K562 (cell line): ENCODE data around the gene UBLCP1. TPM values are rescaled to one million over a fixed set of nuclear protein-coding genes. Genes with fewer than 3 reads are reported as not detected.

ENCODE experiments used
- ATAC-seq: fragments of 200-7000 bp; cut with Tn5 transposase; 3 replicates; pipeline ENCODE4 v1.9.1; 2020; ENCODE audit warnings: moderate library complexity
- BruUV-seq: library from RNA; stranded (reverse); fragments of 400-500 nt; replicated peaks from 2 replicates; lab custom pipeline; 2021; lab: Mats Ljungman, UMichigan
- CTCF ChIA-PET: fragments of 300-600 bp; formaldehyde crosslinking; extraction: SDS; loops from one replicate; lab custom pipeline; 2021; ENCODE audit warnings: low intra/inter-chr PET ratio; lab: Yijun Ruan, JAX
- POLR2A ChIA-PET: fragments of 300-600, 350-650 bp; sonication (Branson Sonifier 250); formaldehyde crosslinking; extraction: SDS; loops from one replicate; lab custom pipeline; 2021; ENCODE audit warnings: antibody characterized with exemption, inconsistent platforms; lab: Yijun Ruan, JAX
- DNase-seq, 4 experiments: peaks; one replicate each; pipeline versions ENCODE4 v3.0.0 to v3.0.0-alpha.2; 2011 to 2018; ENCODE audit warnings: low spot score in 3 of 4, mixed read lengths in 3 of 4; ENCODE audit errors: extremely low read depth in 1 of 4
- FAIRE-seq: peaks from 2 replicates; lab custom pipeline; 2011; peaks lifted over from hg19 to GRCh38; lab: Jason Lieb, UNC
- H2AFZ ChIP-seq: 2 replicates; pipeline ENCODE4 v1.6.0; 2011; ENCODE audit warnings: low read depth, low read length, control low read depth, inconsistent platforms
- H3K27ac ChIP-seq: fragments of 200-600 bp; 3 replicates; pipeline ENCODE4 v1.8.0; 2011; ENCODE audit warnings: low read depth, mild to moderate bottlenecking, control low read depth, inconsistent platforms, low read length, moderate library complexity, mixed read lengths; ENCODE audit errors: extremely low read depth
- H3K27me3 ChIP-seq, 2 experiments: fragments of 300-600 bp in 1 of 2; 2 replicates in 1 of 2; 3 replicates in 1 of 2; pipeline versions ENCODE4 v1.6.0 to v1.8.0; 2011; ENCODE audit warnings: inconsistent platforms in 2 of 2, low read length in 2 of 2, mild to moderate bottlenecking in 1 of 2, mixed read lengths in 1 of 2, moderate library complexity in 1 of 2; ENCODE audit not compliant: control insufficient read depth in 2 of 2, insufficient read depth in 2 of 2
- H3K36me3 ChIP-seq: fragments of 300-600 bp; 3 replicates; pipeline ENCODE4 v1.8.0; 2011; ENCODE audit warnings: mild to moderate bottlenecking, low read length, inconsistent platforms; ENCODE audit not compliant: control insufficient read depth, insufficient read depth
- H3K4me1 ChIP-seq, 2 experiments: fragments of 200-600 bp in 1 of 2; replicated peaks in 1 of 2; 2 replicates in 1 of 2; 3 replicates in 1 of 2; pipeline versions ENCODE4 v1.5.1 to v1.8.0; 2011; ENCODE audit warnings: inconsistent platforms in 2 of 2, low read length in 2 of 2, mild to moderate bottlenecking in 1 of 2, mixed read lengths in 1 of 2, moderate library complexity in 1 of 2; ENCODE audit not compliant: control insufficient read depth in 2 of 2, insufficient read depth in 2 of 2
- H3K4me2 ChIP-seq: 2 replicates; pipeline ENCODE4 v1.6.1; 2011; ENCODE audit warnings: low read length, control low read depth, inconsistent platforms, mixed read lengths; ENCODE audit not compliant: insufficient read depth
- H3K4me3 ChIP-seq: fragments of 200-600 bp; sonication (generic), shearing (Covaris generic); 2 replicates; pipeline ENCODE4 v1.5.1; 2016; ENCODE audit warnings: control low read depth, inconsistent platforms
- H3K79me2 ChIP-seq: fragments of 200-600 bp; 3 replicates; pipeline ENCODE4 v1.8.0; 2011; ENCODE audit warnings: low read length, inconsistent platforms; ENCODE audit not compliant: control insufficient read depth, insufficient read depth
- H3K9ac ChIP-seq, 2 experiments: 2 replicates each; pipeline versions ENCODE4 v1.6.0 to v1.6.1; 2011; ENCODE audit warnings: low read depth in 2 of 2, low read length in 2 of 2, control low read depth in 1 of 2, inconsistent platforms in 1 of 2, mild to moderate bottlenecking in 1 of 2, mixed read lengths in 1 of 2; ENCODE audit not compliant: insufficient read depth in 1 of 2
- H3K9me1 ChIP-seq: one replicate; pipeline ENCODE4 v1.6.0; 2011; ENCODE audit warnings: inconsistent platforms, mild to moderate bottlenecking, low read length, moderate library complexity; ENCODE audit not compliant: control insufficient read depth, insufficient read depth
- H3K9me3 ChIP-seq: replicated peaks from 2 replicates; pipeline ENCODE4 v1.5.1; 2011; ENCODE audit warnings: low read depth, low read length, inconsistent platforms; ENCODE audit not compliant: control insufficient read depth, insufficient read depth
- H4K20me1 ChIP-seq: replicated peaks from 2 replicates; pipeline ENCODE4 v1.6.1; 2011; ENCODE audit warnings: low read length, inconsistent platforms, mixed read lengths; ENCODE audit not compliant: control insufficient read depth, insufficient read depth
- CBFA2T3 ChIP-seq: fragments of 450-650 bp; IDR thresholded peaks from 2 replicates; pipeline ENCODE4 v1.6.1; 2017
- CBX3 ChIP-seq, 2 experiments: IDR thresholded peaks; 1 replicate in 1 of 2; 2 replicates in 1 of 2; pipeline ENCODE4 v1.6.1; 2012; ENCODE audit warnings: inconsistent platforms in 2 of 2, low read length in 2 of 2, borderline replicate concordance in 1 of 2, control low read depth in 1 of 2
- CHD2 ChIP-seq: IDR thresholded peaks from 2 replicates; pipeline ENCODE4 v1.6.1; 2011; ENCODE audit warnings: low read depth, low read length
- CREM ChIP-seq: IDR thresholded peaks from 2 replicates; pipeline ENCODE4 v1.6.1; 2014; ENCODE audit warnings: antibody characterized with exemption, low read depth
- CXXC5 ChIP-seq: fragments of 250-450 bp; sonication (Bioruptor Pico); IDR thresholded peaks from 2 replicates; pipeline ENCODE4 v1.8.0; 2022; ENCODE audit warnings: inconsistent platforms, mild to moderate bottlenecking, moderate library complexity
- DDX20 ChIP-seq: fragments of 450-650 bp; IDR thresholded peaks from 2 replicates; pipeline ENCODE4 v1.6.1; 2016; ENCODE audit warnings: missing genetic modification characterization, low read depth, mild to moderate bottlenecking, missing compliant biosample characterization, moderate library complexity
- HDAC1 ChIP-seq, 2 experiments: fragments of 450-650 bp; IDR thresholded peaks; 2 replicates each; pipeline ENCODE4 v1.6.1; 2016 to 2017; ENCODE audit warnings: inconsistent platforms in 1 of 2, mild to moderate bottlenecking in 1 of 2, moderate library complexity in 1 of 2
- ILK ChIP-seq: fragments of 450-650 bp; IDR thresholded peaks from 2 replicates; pipeline ENCODE4 v1.6.1; 2016; ENCODE audit warnings: missing genetic modification characterization, low read depth, mild to moderate bottlenecking, missing compliant biosample characterization, moderate library complexity, borderline replicate concordance
- KLF13 ChIP-seq: fragments of 450-650 bp; IDR thresholded peaks from 2 replicates; pipeline ENCODE4 v1.6.1; 2016; ENCODE audit warnings: missing genetic modification characterization, low read depth, mild to moderate bottlenecking, missing compliant biosample characterization, moderate library complexity, borderline replicate concordance
- MTA1 ChIP-seq: fragments of 450-650 bp; IDR thresholded peaks from 2 replicates; pipeline ENCODE4 v1.6.1; 2017; ENCODE audit warnings: borderline replicate concordance
- NRF1 ChIP-seq, 2 experiments: fragments of 450-650 bp; IDR thresholded peaks in 1 of 2; conservative IDR thresholded peaks in 1 of 2; 2 replicates each; pipeline ENCODE4 v1.6.1; 2014; ENCODE audit warnings: mild to moderate bottlenecking in 2 of 2
- RBFOX2 ChIP-seq: fragments of 200-400 bp; formaldehyde crosslinking; IDR thresholded peaks from 2 replicates; pipeline ENCODE4 v1.6.1; 2017; ENCODE audit warnings: low read depth, mild to moderate bottlenecking, low read length, moderate library complexity
- SLC30A9 ChIP-seq: fragments of 250-450 bp; sonication (Bioruptor Pico); IDR thresholded peaks from 2 replicates; pipeline ENCODE4 v1.8.0; 2022; ENCODE audit warnings: mild to moderate bottlenecking, moderate library complexity
- STAT6 ChIP-seq: sonication (generic); formaldehyde crosslinking; IDR thresholded peaks from 2 replicates; pipeline ENCODE4 v1.8.1; 2023; ENCODE audit warnings: mild to moderate bottlenecking, missing genetic modification reagents
- TCF7 ChIP-seq: sonication (generic); IDR thresholded peaks from 2 replicates; pipeline ENCODE4 v1.6.1; 2016; ENCODE audit warnings: antibody characterized with exemption, borderline replicate concordance
- TOE1 ChIP-seq, 2 experiments: fragments of 450-650 bp in 1 of 2; sonication (generic) in 1 of 2; formaldehyde crosslinking in 1 of 2; IDR thresholded peaks; 2 replicates each; pipeline versions ENCODE4 v1.7.1 to v1.8.0; 2016 to 2022; ENCODE audit warnings: borderline replicate concordance in 2 of 2, mild to moderate bottlenecking in 2 of 2, antibody characterized with exemption in 1 of 2, inconsistent platforms in 1 of 2, low read depth in 1 of 2, missing genetic modification reagents in 1 of 2, moderate library complexity in 1 of 2
- ZNF561 ChIP-seq: fragments of 450-650 bp; formaldehyde crosslinking; conservative IDR thresholded peaks from 2 replicates; pipeline ENCODE4 v1.4.0; 2020; ENCODE audit warnings: mild to moderate bottlenecking, moderate library complexity
- WGBS: fragments of 100-300 bp; shearing (Covaris generic); methylation state at CpG from one replicate; pipeline ENCODE4 v1.1.6; 2016; ENCODE audit warnings: low coverage, mixed read lengths; ENCODE audit not compliant: insufficient coverage; ENCODE audit errors: missing lambda C conversion rate; 5-methylcytosine and 5-hydroxymethylcytosine counted together
- in situ Hi-C: fragments of 300-500 bp; cut with MboI; formaldehyde crosslinking; loops from 4 replicates; pipeline ENCODE4 v1.15.0; 2018; ENCODE audit warnings: inconsistent platforms, mixed read lengths
- intact Hi-C: fragments of 100-400 bp; cut with micrococcal nuclease; formaldehyde crosslinking; loops from 2 replicates; pipeline ENCODE4 v1.14.2; 2022
- polyA plus RNA-seq, 8 experiments: library from polyadenylated mRNA; depleted of rRNA in 4 of 8; stranded (reverse) in 5 of 8; unstranded in 3 of 8; fragments of >200 nt; fragmentation: Nextera tagmentation in 2 of 8; fragmentation: Illumina TruSeq in 1 of 8; extraction: Ambion mirVana in 2 of 8; extraction: Trizol in 1 of 8; gene quantifications; 2 replicates each; pipeline versions ENCODE4 v1.2.1 to v1.2.3, GENCODE V29; 2011 to 2014; ENCODE audit warnings: inconsistent platforms in 1 of 8, missing spikeins in 1 of 8
- total RNA-seq, 7 experiments: library from RNA; depleted of rRNA in 6 of 7; stranded (reverse); fragments of >200 nt in 6 of 7; fragmentation: Illumina TruSeq in 2 of 7; extraction: Trizol in 2 of 7; gene quantifications; 2 replicates each; pipeline versions ENCODE4 v1.2.1 to v1.2.3, GENCODE V29; 2011 to 2021; ENCODE audit warnings: low replicate concordance in 1 of 7

UBLCP1 gene
- total and polyA plus RNA-seq, 9 of the 15 experiments (the other 6 are each of a cell fraction or from before 2014, with no cell fraction given), result 18.8 to 39.8 (median 30.2) TPM

GRCh38 chr5:159223469-159223868, 39.6 kb upstream of the UBLCP1 start:
- in situ Hi-C loops, result no loop called here

More at GRCh38 chr5:159223469-159223868, 39.6 kb upstream of the UBLCP1 start:
- Histone ChIP-seq H3K9me1 (no peaks in the 10 kb centered on the region), H3K27me3 (no peaks in the 10 kb centered on the region), H2AFZ (no peak overlapping the region), H3K36me3 (no peaks in the 10 kb centered on the region), H3K9me3 (no peaks in the 10 kb centered on the region), H4K20me1 (no peaks in the 10 kb centered on the region), H3K79me2 (no peaks in the 10 kb centered on the region), H3K4me3 (no peak overlapping the region), H3K27ac (no peak overlapping the region), H3K9ac (no peak overlapping the region), H3K4me2 (no peak overlapping the region), H3K4me1 (no peaks in the 10 kb centered on the region; a peak in 1 of 5 replicates)
- POLR2A ChIA-PET, result interaction anchor here (1.3 to 2.4 kb wide), 3 partner anchors 9 to 12 kb away, joined by 4 to 6 read pairs (median 6); no protein-coding TSS in a partner anchor
- no TSS peak for BruUV-seq
- ATAC-seq, result no peak
- DNase-seq, result no peak
- intact Hi-C loops, result no loop called here
- TF ChIP-seq TOE1 (IDR thresholded peaks at IDR 0.05; ENCODE audit: borderline replicate concordance) (no peak), TOE1 (CRISPR knock-in tag; IDR thresholded peaks at IDR 0.05; ENCODE audit: borderline replicate concordance, low read depth) (no peak), MTA1 (no peak), ZNF561 (CRISPR knock-in tag) (no peak), RBFOX2 (no peak), ILK (tag) (no peak), CREM (no peak), CHD2 (no peak), CBFA2T3 (no peak), STAT6 (no peak), SLC30A9 (no peak), CXXC5 (CRISPR knock-in tag) (no peak), DDX20 (tag) (no peak), TCF7 (no peak), HDAC1 (IDR thresholded peaks at IDR 0.05) (no peak), NRF1 (conservative IDR thresholded peaks at IDR 0.05 in 1 of 2, IDR thresholded peaks at IDR 0.05 in 1 of 2) (no peak), CBX3 (IDR thresholded peaks at IDR 0.05; ENCODE audit: borderline replicate concordance in 1 of 2, low read length in 2 of 2) (no peak), KLF13 (tag) (no peak)
- no peak for FAIRE-seq
- CTCF ChIA-PET, result no interaction called here
- WGBS, result 31% methylated on average over 3 of the region's 3 CpGs
